Fibroblast of skin of back (primary cell): ENCODE measurements around the gene UQCRHL.

Experiments
- DNase-seq: peaks from one replicate; pipeline ENCODE4 v3.0.0-alpha.2; 2013

Gene UQCRHL

GRCh38 chr1:15757575-15758342 is 49.7 kb downstream of the UQCRHL start:
- DNase-seq = peak; percentile 82
